Fibroblast of gingiva (primary cell): Measurements from ENCODE around the gene UPF3A.
"Not testable (repeated sequence)": the region's sequence is repeated elsewhere in the genome, so short reads cannot be mapped to it uniquely, and the experiment has no call there.

Source experiments
- DNase-seq: peaks from one replicate; pipeline ENCODE4 v3.0.0-alpha.2; 2011; ENCODE audit warnings: low read depth

The UPF3A gene

DNA sequence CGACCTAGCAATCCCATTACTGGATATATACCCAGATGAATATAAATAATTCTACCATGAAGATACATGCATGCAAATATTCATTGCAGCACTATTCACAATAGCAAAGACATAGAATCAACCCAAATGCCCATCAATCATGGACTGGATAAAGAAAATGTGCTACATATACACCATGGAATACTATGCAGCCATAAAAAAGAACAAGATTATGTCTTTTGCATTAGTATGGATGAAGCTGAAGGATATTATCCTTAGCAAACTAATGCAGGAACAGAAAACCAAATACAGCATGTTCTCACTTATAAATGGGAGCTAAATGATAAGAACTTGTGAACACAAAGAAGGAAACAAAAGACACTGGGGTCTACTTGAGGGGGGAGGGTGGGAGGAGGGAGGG, 55.1 kb downstream of the UPF3A start:
- not testable (repeated sequence) for DNase-seq

DNA sequence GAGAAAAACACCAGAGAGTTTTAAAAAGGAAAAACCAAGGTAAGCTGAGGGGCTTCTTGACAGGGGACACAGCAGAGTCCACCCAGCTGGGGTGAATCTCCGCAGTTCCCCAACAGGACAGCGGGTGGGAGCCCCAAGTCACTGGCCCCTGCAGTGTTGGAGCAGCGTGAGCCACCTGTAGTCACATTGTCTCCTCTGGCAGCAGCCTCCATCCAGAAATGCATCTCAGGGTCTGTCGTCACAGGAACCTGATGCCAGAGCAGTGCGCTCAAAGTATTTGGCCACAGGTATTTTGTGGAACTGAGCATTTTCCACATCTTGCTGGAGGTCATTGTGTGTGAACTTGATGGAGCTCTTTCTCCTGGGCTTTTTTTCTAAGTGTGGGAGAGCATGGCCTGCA, 57.6 kb downstream of the UPF3A start:
- DNase-seq = no peak

DNA sequence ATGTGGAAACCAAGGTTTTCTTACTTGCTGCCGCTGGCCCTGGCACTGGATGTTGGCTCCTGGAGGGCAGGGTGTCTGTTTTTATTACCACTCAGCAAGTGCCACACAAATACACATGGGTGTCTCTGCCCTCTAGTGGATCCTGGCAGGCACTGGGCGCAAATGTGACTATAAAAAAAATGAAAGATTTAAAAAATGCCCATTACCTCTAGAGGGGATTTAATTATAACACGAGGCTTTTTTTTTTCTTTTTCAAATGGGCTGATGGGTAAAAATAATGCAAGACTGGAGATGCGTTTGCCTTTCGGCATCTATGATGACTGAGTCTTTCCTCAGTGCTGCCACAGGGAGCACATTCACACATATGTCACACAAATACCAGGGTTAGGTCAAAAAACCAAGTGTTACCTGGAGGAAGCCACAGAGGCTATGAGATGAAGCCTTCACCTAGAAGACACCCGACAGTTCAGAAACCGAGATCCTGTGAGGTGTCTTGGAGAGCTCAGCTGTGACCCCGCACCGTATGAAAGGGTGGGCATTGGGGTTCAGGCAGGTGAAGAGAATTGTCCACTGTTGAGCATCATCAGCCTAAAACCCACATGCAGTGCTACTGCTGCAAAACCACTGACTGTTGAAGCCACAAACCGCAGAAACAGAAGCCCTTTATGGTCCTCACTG, 58.6 kb downstream of the UPF3A start:
- DNase-seq = peak; percentile 75

DNA sequence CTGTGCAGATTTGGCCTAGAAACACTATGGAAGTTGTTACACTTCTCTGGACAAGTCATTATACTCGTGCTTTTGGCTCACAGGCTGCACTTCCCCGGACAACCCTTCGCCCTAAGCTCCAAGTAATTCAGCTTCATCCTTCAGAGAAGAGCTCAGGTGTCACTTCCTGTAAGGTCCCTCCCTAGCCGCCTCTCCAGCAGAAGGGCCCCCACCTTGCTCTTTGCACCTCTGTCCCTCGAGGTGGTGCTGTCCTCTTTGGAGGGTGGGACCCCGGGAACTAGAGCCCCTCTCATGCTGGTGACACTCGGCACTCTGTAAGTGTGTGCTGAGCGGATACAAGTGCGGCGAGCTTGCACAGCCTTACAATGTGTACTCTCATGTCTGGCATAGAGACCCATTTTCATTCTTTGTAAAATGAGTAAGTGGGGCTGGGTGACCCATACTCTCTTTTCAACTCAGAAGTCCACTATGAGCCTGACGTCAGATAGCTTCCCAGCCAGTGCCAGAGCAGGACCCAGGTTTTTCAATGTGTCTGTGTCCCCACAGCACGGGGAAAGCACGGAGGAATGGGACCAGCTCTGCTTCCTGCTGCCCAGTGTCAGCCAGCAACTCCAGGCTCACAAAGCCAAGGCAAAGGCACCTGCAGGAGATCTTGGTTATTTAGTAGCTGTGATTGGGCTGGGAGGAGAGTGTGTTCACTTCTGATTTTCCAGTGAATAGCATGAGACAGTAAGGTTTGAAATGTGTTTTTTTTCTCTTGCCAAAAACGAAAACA, 59.8 kb downstream of the UPF3A start:
- no peak for DNase-seq

DNA sequence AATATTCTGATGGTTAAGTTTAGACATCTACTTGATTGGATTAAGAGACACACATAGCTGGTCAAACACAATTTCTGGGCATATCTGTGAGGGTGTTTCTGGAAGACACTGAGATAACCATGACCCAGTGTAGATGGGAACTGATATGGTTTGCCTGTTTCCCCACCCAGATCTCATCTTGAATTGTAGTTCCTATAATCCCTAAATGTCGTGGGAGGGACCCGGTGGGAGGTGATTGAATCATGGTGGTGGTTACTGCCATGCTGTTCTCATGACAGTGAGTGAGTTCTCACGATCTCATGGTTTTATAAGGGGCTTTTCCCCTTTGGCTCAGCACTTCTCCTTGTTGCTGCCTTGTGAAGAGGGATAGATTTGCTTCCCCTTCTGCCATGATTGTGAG, 65.9 kb downstream of the UPF3A start:
- not testable (repeated sequence) for DNase-seq

DNA sequence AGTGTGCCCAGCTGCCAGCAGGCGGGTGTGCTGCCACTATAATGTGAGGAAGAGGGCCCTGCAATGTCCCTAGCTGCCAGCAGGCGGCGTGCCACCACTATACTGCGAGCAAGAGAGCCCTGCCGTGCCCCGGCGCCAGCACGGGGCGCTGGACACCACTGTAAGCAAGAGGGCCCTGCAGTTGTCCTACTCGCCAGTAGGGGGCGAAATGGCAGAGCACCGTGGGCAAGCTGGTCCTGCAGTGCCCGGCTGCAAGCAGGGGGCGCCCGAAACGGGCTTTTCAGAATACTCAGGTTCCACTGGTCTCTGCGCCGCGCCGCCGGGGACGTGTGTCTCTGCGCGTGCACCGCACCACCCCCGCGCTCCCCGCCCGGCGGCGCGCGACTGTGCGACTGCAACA, 71.4 kb downstream of the UPF3A start:
- not testable (repeated sequence) for DNase-seq

DNA sequence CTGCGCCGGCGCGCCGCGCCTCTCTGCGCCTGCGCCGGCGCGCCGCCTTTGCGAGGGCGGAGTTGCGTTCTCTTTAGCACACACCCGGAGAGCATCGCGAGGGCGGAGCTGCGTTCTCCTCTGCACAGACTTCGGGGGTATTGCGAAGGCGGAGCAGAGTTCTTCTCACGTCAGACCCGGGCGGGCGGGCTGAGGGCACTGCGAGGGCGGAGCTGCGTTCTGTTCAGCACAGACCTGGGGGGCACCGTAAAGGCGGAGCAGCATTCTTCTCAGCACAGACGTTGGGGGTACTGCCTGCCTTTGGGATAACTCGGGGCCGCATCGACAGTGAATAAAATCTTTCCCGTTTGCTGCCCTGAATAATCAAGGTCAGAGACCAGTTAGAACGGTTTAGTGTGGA, 72.0 kb downstream of the UPF3A start:
- not testable (repeated sequence) for DNase-seq
